HEK293 (cell line): ENCODE results near the gene GALR2.

Experiments used
- CTCF ChIP-seq: fragments of 450-650 bp; formaldehyde crosslinking; IDR thresholded peaks from 2 replicates; pipeline ENCODE4 v1.5.1; 2016; ENCODE audit warnings: missing biosample characterization, missing genetic modification characterization
- KLF10 ChIP-seq: fragments of 450-650 bp; IDR thresholded peaks from 2 replicates; pipeline ENCODE4 v1.5.1; 2018; ENCODE audit warnings: missing biosample characterization, mild to moderate bottlenecking, missing genetic modification characterization
- REST ChIP-seq: fragments of 450-650 bp; formaldehyde crosslinking; IDR thresholded peaks from 2 replicates; pipeline ENCODE4 v1.5.1; 2016; ENCODE audit warnings: missing biosample characterization, missing genetic modification characterization
- YY1 ChIP-seq: fragments of 450-650 bp; formaldehyde crosslinking; IDR thresholded peaks from 2 replicates; pipeline ENCODE4 v1.5.1; 2018; ENCODE audit warnings: missing biosample characterization, missing genetic modification characterization
- YY2 ChIP-seq: fragments of 450-650 bp; formaldehyde crosslinking; IDR thresholded peaks from 2 replicates; pipeline ENCODE4 v1.5.1; 2016; ENCODE audit warnings: missing biosample characterization, missing genetic modification characterization
- ZBTB49 ChIP-seq: fragments of 450-650 bp; formaldehyde crosslinking; IDR thresholded peaks from 2 replicates; pipeline ENCODE4 v1.5.1; 2016; ENCODE audit warnings: missing biosample characterization, missing genetic modification characterization, low read depth
- ZNF350 ChIP-seq: fragments of 450-650 bp; formaldehyde crosslinking; IDR thresholded peaks from 2 replicates; pipeline ENCODE4 v1.5.0; 2017; ENCODE audit warnings: missing biosample characterization, mild to moderate bottlenecking, missing genetic modification characterization
- ZNF571 ChIP-seq: fragments of 450-650 bp; formaldehyde crosslinking; IDR thresholded peaks from 2 replicates; pipeline ENCODE4 v1.5.0; 2017; ENCODE audit warnings: missing biosample characterization, missing genetic modification characterization

GRCh38 chr17:76034428-76035350 lies 39.9 kb upstream of the GALR2 start:
- TF ChIP-seq CTCF (tag by site-specific recombination) (no peak), ZNF571 (tag by site-specific recombination) (no peak), ZBTB49 (tag by site-specific recombination) (no peak), YY1 (no peak), YY2 (tag by site-specific recombination) (no peak), REST (no peak), ZNF350 (tag by site-specific recombination) (no peak), KLF10 (tag by site-specific recombination) (no peak)
